Measurements from ENCODE around the gene LINGO3.

DNA sequence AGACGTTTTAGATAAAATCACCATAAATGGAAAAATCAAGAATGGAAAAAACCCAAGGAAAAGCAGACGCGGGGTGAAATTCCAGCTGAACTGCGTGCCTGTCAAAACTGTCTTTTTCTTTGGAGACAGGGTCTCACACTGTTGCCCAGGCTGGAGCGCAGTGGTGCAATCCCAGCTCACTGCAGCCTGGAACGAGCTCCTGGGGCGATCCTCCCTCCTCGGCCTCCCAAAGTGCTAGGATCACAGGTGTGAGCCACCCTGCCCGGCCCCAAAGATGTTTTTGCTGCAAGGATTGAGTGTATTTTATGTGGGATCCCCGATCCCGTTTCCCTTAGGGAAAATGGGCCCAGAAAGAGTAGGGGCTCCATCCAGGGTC is 25.1 kb downstream of the LINGO3 start:
- TF ChIP-seq CTCF (IDR thresholded peaks at IDR 0.05) (no peak), POLR2A (IDR thresholded peaks at IDR 0.05) (no peak)
